ENCODE results near the gene ANKRD49. TPM values are rescaled to one million over a fixed set of nuclear protein-coding genes. Genes with fewer than 3 reads are reported as not detected.

Gene ANKRD49
- total and polyA plus RNA-seq, 10 of the 15 experiments (the other 5 are each of a cell fraction or from before 2014, with no cell fraction given) = 19.2 to 46.6 (median 33.6) TPM

DNA sequence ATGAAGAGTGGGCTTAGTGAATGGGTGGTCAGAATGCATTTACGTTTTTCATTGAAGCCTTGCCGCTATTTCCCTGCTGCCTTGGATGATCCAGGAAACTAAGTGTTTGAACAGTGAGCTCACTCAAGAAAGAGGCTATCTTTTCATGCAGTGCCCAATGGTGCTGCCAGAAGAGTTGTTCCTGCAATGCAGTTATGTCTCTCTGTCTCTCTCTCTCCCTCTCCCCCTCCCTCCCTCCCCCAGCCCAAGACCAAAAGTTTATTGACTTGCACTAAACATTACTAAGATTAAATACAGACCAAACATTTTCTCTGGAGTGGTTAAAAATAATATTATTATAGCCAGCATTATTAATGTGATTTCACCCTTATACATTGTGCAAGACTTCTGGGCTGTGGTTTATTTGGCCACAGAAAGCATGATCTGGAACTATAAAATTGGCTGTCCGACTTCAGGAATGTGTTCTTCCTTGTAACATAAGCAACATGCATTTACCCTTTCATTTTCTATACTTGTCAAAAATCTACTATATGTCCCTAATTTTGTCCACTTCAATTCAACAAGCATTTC, 43.3 kb downstream of the ANKRD49 start:
- Histone ChIP-seq H3K4me2 (ENCODE audit: control insufficient read depth, insufficient read depth) (no peak overlapping the region), H3K4me1 (ENCODE audit: control insufficient read depth, insufficient read depth, low read length) (no peaks in the 10 kb centered on the region), H3K79me2 (ENCODE audit: control insufficient read depth, insufficient read depth, low read length) (no peaks in the 10 kb centered on the region), H3K9ac (ENCODE audit: control insufficient read depth, insufficient read depth, low read length) (no peak overlapping the region), H3K4me3 (no peak overlapping the region), H3K27me3 (replicated peaks in 1 of 2; ENCODE audit: control insufficient read depth in 2 of 2, insufficient read depth in 2 of 2, low read length in 1 of 2) (no peaks in the 10 kb centered on the region), H3K27ac (ENCODE audit: control insufficient read depth, insufficient read depth) (no peak overlapping the region), H2AFZ (ENCODE audit: control insufficient read depth, low read depth, low read length) (no peak overlapping the region), H4K20me1 (ENCODE audit: control insufficient read depth, insufficient read depth) (no peaks in the 10 kb centered on the region), H3K9me3 (replicated peaks; ENCODE audit: control insufficient read depth, insufficient read depth, low read length) (no peaks in the 10 kb centered on the region), H3K36me3 (ENCODE audit: control insufficient read depth in 2 of 2, insufficient read depth in 2 of 2, low read length in 1 of 2) (no peaks in the 10 kb centered on the region)
- RAD21 ChIA-PET (ENCODE audit: unreplicated experiment) = interaction anchor here (1.4 kb wide), 1 partner anchor 86 kb away, joined by 3 read pairs; no protein-coding TSS in a partner anchor
- BruUV-seq (replicated peaks) = no TSS peak
- CTCF ChIA-PET = interaction anchor here (1.2 to 2.7 kb wide), 4 partner anchors 10 to 66 kb away, joined by 5 to 17 read pairs (median 8); no protein-coding TSS in a partner anchor
- SMC1A ChIA-PET (ENCODE audit: uncharacterized antibody, unreplicated experiment) = interaction anchor here (0.9 to 1.6 kb wide), 5 partner anchors 11 to 1179 kb away, joined by 3 to 5 read pairs (median 4); no protein-coding TSS in a partner anchor
- ATAC-seq (no peak), FAIRE-seq (no peak), DNase-seq (ENCODE audit: low read depth, low spot score) (no peak)
- intact Hi-C loops (cut with micrococcal nuclease; ENCODE audit: unreplicated experiment) = no loop called here
- in situ Hi-C loops (cut with MboI) = no loop called here
- TF ChIP-seq CHD2 (IDR thresholded peaks at IDR 0.05; ENCODE audit: borderline replicate concordance, low read depth, low read length) = no peak
- no peak for TF ChIP-seq NR2C2 (IDR thresholded peaks at IDR 0.05; ENCODE audit: borderline replicate concordance, control insufficient read depth, insufficient read length, low read depth)
- no peak for TF ChIP-seq KAT2A (conservative IDR thresholded peaks at IDR 0.05; ENCODE audit: control insufficient read depth, low read depth, low read length)
- TF ChIP-seq ZNF207 (IDR thresholded peaks at IDR 0.05; ENCODE audit: borderline replicate concordance) = no peak
- no peak for TF ChIP-seq IKZF2 (IDR thresholded peaks at IDR 0.05)
- TF ChIP-seq, protein P1, sequence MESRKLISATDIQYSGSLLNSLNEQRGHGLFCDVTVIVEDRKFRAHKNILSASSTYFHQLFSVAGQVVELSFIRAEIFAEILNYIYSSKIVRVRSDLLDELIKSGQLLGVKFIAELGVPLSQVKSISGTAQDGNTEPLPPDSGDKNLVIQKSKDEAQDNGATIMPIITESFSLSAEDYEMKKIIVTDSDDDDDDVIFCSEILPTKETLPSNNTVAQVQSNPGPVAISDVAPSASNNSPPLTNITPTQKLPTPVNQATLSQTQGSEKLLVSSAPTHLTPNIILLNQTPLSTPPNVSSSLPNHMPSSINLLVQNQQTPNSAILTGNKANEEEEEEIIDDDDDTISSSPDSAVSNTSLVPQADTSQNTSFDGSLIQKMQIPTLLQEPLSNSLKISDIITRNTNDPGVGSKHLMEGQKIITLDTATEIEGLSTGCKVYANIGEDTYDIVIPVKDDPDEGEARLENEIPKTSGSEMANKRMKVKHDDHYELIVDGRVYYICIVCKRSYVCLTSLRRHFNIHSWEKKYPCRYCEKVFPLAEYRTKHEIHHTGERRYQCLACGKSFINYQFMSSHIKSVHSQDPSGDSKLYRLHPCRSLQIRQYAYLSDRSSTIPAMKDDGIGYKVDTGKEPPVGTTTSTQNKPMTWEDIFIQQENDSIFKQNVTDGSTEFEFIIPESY (IDR thresholded peaks at IDR 0.05) = no peak
- no peak for TF ChIP-seq NBN (IDR thresholded peaks at IDR 0.05)
- no peak for TF ChIP-seq ASH2L (IDR thresholded peaks at IDR 0.05; ENCODE audit: borderline replicate concordance, low read depth)
- TF ChIP-seq SIX5 (IDR thresholded peaks at IDR 0.05; ENCODE audit: low read depth, low read length, severe bottlenecking) = no peak
- no peak for TF ChIP-seq RAD51 (IDR thresholded peaks at IDR 0.05)
- TF ChIP-seq MEF2A (IDR thresholded peaks at IDR 0.05; ENCODE audit: insufficient read depth, low read depth, low read length) = no peak
- no peak for TF ChIP-seq SREBF2 (IDR thresholded peaks at IDR 0.05; ENCODE audit: low read length)
- no peak for TF ChIP-seq ZZZ3 (IDR thresholded peaks at IDR 0.05; ENCODE audit: control insufficient read depth, insufficient read length, low read depth)
- no peak for TF ChIP-seq KLF5 (IDR thresholded peaks at IDR 0.05; ENCODE audit: partially characterized antibody)
- TF ChIP-seq RBBP5 (conservative IDR thresholded peaks at IDR 0.05) = no peak
- no peak for TF ChIP-seq IKZF1 (conservative IDR thresholded peaks at IDR 0.05)
- TF ChIP-seq KDM1A (IDR thresholded peaks at IDR 0.05; ENCODE audit: borderline replicate concordance) = no peak
- TF ChIP-seq CTCF (IDR thresholded peaks at IDR 0.05 in 2 of 3, conservative IDR thresholded peaks at IDR 0.05 in 1 of 3; ENCODE audit: control insufficient read depth in 2 of 3, extremely low read depth in 1 of 3, insufficient read depth in 1 of 3, low read depth in 3 of 3, low read length in 3 of 3) = no peak
- no peak for TF ChIP-seq ETV6 (conservative IDR thresholded peaks at IDR 0.05 in 1 of 2, IDR thresholded peaks at IDR 0.05 in 1 of 2; ENCODE audit: borderline replicate concordance in 1 of 2, low read depth in 1 of 2)
- TF ChIP-seq, protein P2, sequence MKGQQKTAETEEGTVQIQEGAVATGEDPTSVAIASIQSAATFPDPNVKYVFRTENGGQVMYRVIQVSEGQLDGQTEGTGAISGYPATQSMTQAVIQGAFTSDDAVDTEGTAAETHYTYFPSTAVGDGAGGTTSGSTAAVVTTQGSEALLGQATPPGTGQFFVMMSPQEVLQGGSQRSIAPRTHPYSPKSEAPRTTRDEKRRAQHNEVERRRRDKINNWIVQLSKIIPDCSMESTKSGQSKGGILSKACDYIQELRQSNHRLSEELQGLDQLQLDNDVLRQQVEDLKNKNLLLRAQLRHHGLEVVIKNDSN (IDR thresholded peaks at IDR 0.05; ENCODE audit: borderline replicate concordance, extremely low read length, insufficient read depth, low read depth, low read length) = no peak
- POLR2A ChIA-PET = no interaction called here
- 58% methylated on average over 3 of the region's 3 CpGs for WGBS (ENCODE audit: insufficient coverage, insufficient replicate concordance, low lambda C conversion rate, missing lambda C conversion rate)

All from GM12878 (cell line).